H1 (cell line): ENCODE measurements around the gene MAP3K3. TPM values are rescaled to one million over a fixed set of nuclear protein-coding genes. Genes with fewer than 3 reads are reported as not detected.

Source experiments
- CTCF ChIA-PET: fragments of 300-600 bp; sonication (Branson Sonifier 250); formaldehyde crosslinking; loops from one replicate; lab custom pipeline; 2021; ENCODE audit not compliant: partially characterized antibody; lab: Charles Lee
- POLR2A ChIA-PET: fragments of 300-600 bp; sonication (Branson Sonifier 250); formaldehyde crosslinking; loops from one replicate; lab custom pipeline; 2021; ENCODE audit warnings: inconsistent platforms; ENCODE audit not compliant: partially characterized antibody; lab: Charles Lee
- DNase-seq, 2 experiments: peaks; one replicate each; pipeline versions ENCODE4 v3.0.0 to v3.0.0-alpha.2; 2010 to 2022; ENCODE audit warnings: low spot score in 2 of 2, low read depth in 1 of 2, mixed read lengths in 1 of 2
- FAIRE-seq: peaks from 2 replicates; lab custom pipeline; 2011; peaks lifted over from hg19 to GRCh38; lab: Jason Lieb, UNC
- H2AFZ ChIP-seq: 2 replicates; pipeline ENCODE4 v1.8.1; 2012; ENCODE audit warnings: low read length, inconsistent platforms
- H2AK5ac ChIP-seq: 2 replicates; pipeline ENCODE4 v1.6.1; 2013; ENCODE audit warnings: low read depth, low read length
- H2BK120ac ChIP-seq: replicated peaks from 2 replicates; pipeline ENCODE3; 2013; ENCODE audit warnings: low read depth, low read length, inconsistent platforms
- H2BK12ac ChIP-seq: 2 replicates; pipeline ENCODE4 v1.6.1; 2013; ENCODE audit warnings: low read depth, low read length
- H2BK15ac ChIP-seq: 2 replicates; pipeline ENCODE4 v1.6.1; 2013; ENCODE audit warnings: low read length
- H2BK20ac ChIP-seq: 2 replicates; pipeline ENCODE4 v1.6.1; 2013; ENCODE audit warnings: low read length
- H2BK5ac ChIP-seq: 2 replicates; pipeline ENCODE4 v1.6.1; 2013; ENCODE audit warnings: low read depth, low read length
- H3K14ac ChIP-seq: 2 replicates; pipeline ENCODE4 v1.6.1; 2013; ENCODE audit warnings: inconsistent platforms; ENCODE audit not compliant: insufficient read length
- H3K18ac ChIP-seq: 2 replicates; pipeline ENCODE4 v1.6.1; 2013; ENCODE audit warnings: low read length; ENCODE audit errors: extremely low read depth
- H3K23ac ChIP-seq: 2 replicates; pipeline ENCODE4 v1.6.1; 2013; ENCODE audit warnings: inconsistent platforms; ENCODE audit not compliant: insufficient read length
- H3K23me2 ChIP-seq: 2 replicates; pipeline ENCODE4 v1.6.1; 2013; ENCODE audit warnings: low read depth, low read length
- H3K27ac ChIP-seq: 2 replicates; pipeline ENCODE4 v1.6.1; 2011; ENCODE audit warnings: low read depth, low read length, inconsistent platforms
- H3K27me3 ChIP-seq, 4 experiments: replicated peaks in 1 of 4; 1 replicate in 1 of 4; 2 replicates in 3 of 4; pipeline versions ENCODE4 v1.6.1 to v1.8.1; 2011 to 2013; ENCODE audit warnings: low read length in 3 of 4, mild to moderate bottlenecking in 3 of 4, inconsistent platforms in 2 of 4, mixed read lengths in 2 of 4, moderate library complexity in 1 of 4; ENCODE audit not compliant: control insufficient read depth in 3 of 4, insufficient read depth in 3 of 4; ENCODE audit errors: extremely low read depth in 1 of 4
- H3K36me3 ChIP-seq, 4 experiments: 2 replicates each; pipeline versions ENCODE4 v1.6.1 to v1.8.1; 2011 to 2013; ENCODE audit warnings: mild to moderate bottlenecking in 4 of 4, low read length in 3 of 4, moderate library complexity in 2 of 4, control low read depth in 1 of 4, inconsistent platforms in 1 of 4; ENCODE audit not compliant: insufficient read depth in 4 of 4, control insufficient read depth in 2 of 4
- H3K4ac ChIP-seq: replicated peaks from 2 replicates; pipeline ENCODE3; 2013; ENCODE audit warnings: low read length, low read depth, mixed read lengths, inconsistent platforms; ENCODE audit not compliant: insufficient read length
- H3K4me1 ChIP-seq, 4 experiments: replicated peaks in 1 of 4; 1 replicate in 1 of 4; 2 replicates in 3 of 4; pipeline versions ENCODE4 v1.6.1 to v1.8.1; 2011 to 2013; ENCODE audit warnings: low read length in 3 of 4, inconsistent platforms in 2 of 4, mixed read lengths in 1 of 4; ENCODE audit not compliant: insufficient read depth in 4 of 4, control insufficient read depth in 3 of 4
- H3K4me2 ChIP-seq, 2 experiments: 2 replicates each; pipeline versions ENCODE4 v1.6.1 to v1.8.1; 2011 to 2013; ENCODE audit warnings: low read depth in 2 of 2, low read length in 2 of 2, control low read depth in 1 of 2, inconsistent platforms in 1 of 2, mild to moderate bottlenecking in 1 of 2; ENCODE audit not compliant: insufficient read depth in 1 of 2
- H3K4me3 ChIP-seq, 4 experiments: fragments of 200-600, 300-600 bp in 1 of 4; sonication (generic), shearing (Covaris generic), sonication (Bioruptor Twin) in 1 of 4; 2 replicates each; pipeline versions ENCODE4 v1.5.1 to v1.8.1; 2011 to 2016; ENCODE audit warnings: low read length in 4 of 4, low read depth in 3 of 4, control low read depth in 2 of 4, inconsistent platforms in 2 of 4, mild to moderate bottlenecking in 2 of 4, mixed read lengths in 1 of 4, moderate library complexity in 1 of 4; ENCODE audit not compliant: insufficient read depth in 2 of 4; ENCODE audit errors: extremely low read depth in 1 of 4
- H3K56ac ChIP-seq: replicated peaks from 2 replicates; pipeline ENCODE3; 2013; ENCODE audit warnings: low read depth, mild to moderate bottlenecking, mixed read lengths, low read length, inconsistent platforms; ENCODE audit not compliant: insufficient read length
- H3K79me1 ChIP-seq: 2 replicates; pipeline ENCODE4 v1.6.1; 2013; ENCODE audit warnings: low read depth, low read length, control low read depth
- H3K79me2 ChIP-seq, 2 experiments: 2 replicates each; pipeline versions ENCODE4 v1.6.1 to v1.8.1; 2012 to 2013; ENCODE audit warnings: low read length in 2 of 2, mild to moderate bottlenecking in 2 of 2, inconsistent platforms in 1 of 2; ENCODE audit not compliant: insufficient read depth in 2 of 2, control insufficient read depth in 1 of 2
- H3K9ac ChIP-seq, 4 experiments: replicated peaks in 1 of 4; 1 replicate in 1 of 4; 2 replicates in 3 of 4; pipeline versions ENCODE4 v1.6.1 to v1.8.1; 2011 to 2013; ENCODE audit warnings: low read depth in 3 of 4, low read length in 3 of 4, control low read depth in 2 of 4, mild to moderate bottlenecking in 2 of 4, moderate library complexity in 2 of 4, inconsistent platforms in 1 of 4; ENCODE audit errors: extremely low read depth in 1 of 4
- H3K9me3 ChIP-seq, 2 experiments: 2 replicates each; pipeline versions ENCODE4 v1.6.1 to v1.8.1; 2012 to 2013; ENCODE audit warnings: mild to moderate bottlenecking in 2 of 2, moderate library complexity in 2 of 2, control low read depth in 1 of 2, inconsistent platforms in 1 of 2, low read depth in 1 of 2, low read length in 1 of 2, mixed read lengths in 1 of 2; ENCODE audit not compliant: insufficient read depth in 2 of 2
- H4K20me1 ChIP-seq, 2 experiments: replicated peaks in 1 of 2; 2 replicates each; pipeline versions ENCODE3 to v1.8.1; 2011 to 2013; ENCODE audit warnings: inconsistent platforms in 2 of 2, low read length in 2 of 2, mild to moderate bottlenecking in 1 of 2; ENCODE audit not compliant: insufficient read depth in 2 of 2, control insufficient read depth in 1 of 2
- H4K5ac ChIP-seq: 2 replicates; pipeline ENCODE4 v1.6.1; 2013; ENCODE audit warnings: low read length, low read depth, mixed read lengths, inconsistent platforms; ENCODE audit not compliant: insufficient read length
- H4K8ac ChIP-seq: 2 replicates; pipeline ENCODE4 v1.8.0; 2013; ENCODE audit warnings: mild to moderate bottlenecking, moderate library complexity, low read length, inconsistent platforms; ENCODE audit not compliant: insufficient read depth; ENCODE audit errors: extremely low read depth
- H4K91ac ChIP-seq: replicated peaks from 2 replicates; pipeline ENCODE3; 2013; ENCODE audit warnings: low read length, mixed read lengths, inconsistent platforms; ENCODE audit not compliant: insufficient read length
- POLR2AphosphoS5 ChIP-seq: IDR thresholded peaks from 2 replicates; pipeline ENCODE4 v1.6.1; 2011; ENCODE audit warnings: low read depth, low read length
- RAD21 ChIP-seq, 2 experiments: IDR thresholded peaks in 1 of 2; conservative IDR thresholded peaks in 1 of 2; 2 replicates each; pipeline ENCODE4 v1.6.1; 2011; ENCODE audit warnings: low read depth in 2 of 2, low read length in 2 of 2, improper control_type of control experiment in 1 of 2, inconsistent platforms in 1 of 2, mild to moderate bottlenecking in 1 of 2, moderate library complexity in 1 of 2
- SP2 ChIP-seq: IDR thresholded peaks from 2 replicates; pipeline ENCODE4 v1.6.1; 2012; ENCODE audit warnings: mild to moderate bottlenecking, low read length, inconsistent platforms
- WGBS, 2 experiments: shearing (Covaris generic) in 1 of 2; methylation state at CpG; one replicate each; pipeline versions ENCODE4 v1.1.6 to v1.1.7; 2013 to 2015; ENCODE audit warnings: low lambda C conversion rate in 2 of 2, mixed read lengths in 2 of 2, inconsistent platforms in 1 of 2, low coverage in 1 of 2, missing lambda C conversion rate in 1 of 2; ENCODE audit not compliant: insufficient replicate concordance in 2 of 2, insufficient coverage in 1 of 2, insufficient read length in 1 of 2; ENCODE audit errors: extremely low coverage in 1 of 2, missing lambda C conversion rate in 1 of 2; 5-methylcytosine and 5-hydroxymethylcytosine counted together
- polyA plus RNA-seq, 7 experiments: library from polyadenylated mRNA; depleted of rRNA in 3 of 7; stranded (reverse) in 5 of 7; unstranded in 2 of 7; fragments of >200 nt in 5 of 7; fragments of 200-250 nt in 2 of 7; gene quantifications; 1 replicate in 5 of 7; 2 replicates in 1 of 7; 4 replicates in 1 of 7; pipeline versions ENCODE4 v1.2.1 to v1.2.3, GENCODE V29; 2011 to 2013; ENCODE audit warnings: missing spikeins in 2 of 7, mixed read lengths in 2 of 7
- total RNA-seq: library from RNA; stranded (reverse); fragmentation: NEBNext Ultra II Directional; extraction: Animal tissue kit (Norgen Biotek cat#: 25700); gene quantifications from 2 replicates; pipeline ENCODE4 v1.2.1, GENCODE V29; 2021
- TF ChIP-seq, protein P1 (sequence below), 3 experiments: IDR thresholded peaks; 1 replicate in 2 of 3; 2 replicates in 1 of 3; pipeline versions ENCODE4 v1.5.1 to v1.6.1; 2011; ENCODE audit warnings: low read length in 3 of 3, mild to moderate bottlenecking in 3 of 3, inconsistent platforms in 2 of 3, low read depth in 1 of 3, moderate library complexity in 1 of 3; ENCODE audit not compliant: insufficient read depth in 1 of 3; ENCODE audit errors: control extremely low read depth in 1 of 3

The MAP3K3 gene
- total and polyA plus RNA-seq, 2 of the 8 experiments (the other 6 are each of a cell fraction or from before 2014, with no cell fraction given), result 10.3 to 21.0 TPM

DNA sequence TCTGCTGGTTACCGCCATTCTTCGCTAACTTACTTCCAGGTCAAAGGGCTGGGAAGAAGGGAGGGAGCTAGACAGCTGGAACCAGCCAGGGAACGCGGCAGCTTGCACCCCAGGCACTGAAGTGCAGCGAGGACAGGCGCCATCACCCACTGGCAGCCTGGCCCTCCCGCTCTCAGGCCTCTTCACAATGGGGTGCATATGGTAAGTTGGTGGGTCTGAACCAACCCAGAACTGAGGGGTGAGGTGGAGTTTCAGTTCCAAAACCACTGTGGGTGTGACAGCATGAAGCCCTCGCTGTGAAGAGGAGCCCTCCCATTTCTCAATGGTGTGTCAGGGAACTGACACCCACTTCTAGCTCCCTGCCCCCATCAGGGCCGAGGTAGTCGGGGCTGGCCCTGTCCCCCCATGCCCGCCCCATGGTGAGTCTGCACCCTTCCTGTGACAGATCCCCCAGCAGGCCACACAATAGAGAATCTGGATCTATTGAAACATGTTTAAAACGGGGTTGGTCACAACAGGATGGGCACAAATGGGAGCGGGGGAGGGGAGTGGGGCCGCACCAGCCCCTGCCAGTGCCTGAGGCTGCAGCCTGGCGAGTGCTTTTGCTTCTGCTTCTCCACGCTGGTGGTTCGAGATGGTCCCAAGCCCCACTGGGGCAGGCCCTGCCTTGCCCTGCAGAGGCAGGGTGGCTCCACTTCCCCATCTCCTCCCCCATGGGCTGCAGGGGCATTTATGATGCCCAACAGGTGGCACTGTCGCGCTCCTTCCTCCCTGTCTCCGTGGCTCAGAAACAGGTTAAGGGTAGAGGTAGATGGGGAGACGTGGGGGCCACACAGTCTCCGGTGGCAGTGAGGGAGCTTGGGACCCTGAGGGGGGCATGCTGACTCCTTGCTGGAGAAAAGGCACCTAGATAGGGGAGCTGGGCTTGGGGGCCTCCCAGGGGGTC lies 75.4 kb downstream of the MAP3K3 start:
- peaks cover 0 to 5% (median 0%) of the 10 kb centered on the region in 4 experiments; a peak in 3 of 7 replicates for H3K27me3 ChIP-seq
- CTCF ChIA-PET, result interaction anchor here (0.6 to 7.3 kb wide), 33 partner anchors 8 to 272 kb away, joined by 3 to 65 read pairs (median 4); partner anchors contain the start of genes CCDC47 and DDX42
- no peak overlapping the region for H3K14ac ChIP-seq
- TF ChIP-seq RAD21 (IDR thresholded peaks at IDR 0.05 in 1 of 2, conservative IDR thresholded peaks at IDR 0.05 in 1 of 2; ENCODE audit: low read depth in 2 of 2, low read length in 2 of 2), result peak; percentile 43 to 47
- peak; percentile 49 for TF ChIP-seq POLR2AphosphoS5
- TF ChIP-seq SP2, result no peak
- TF ChIP-seq, protein P1, sequence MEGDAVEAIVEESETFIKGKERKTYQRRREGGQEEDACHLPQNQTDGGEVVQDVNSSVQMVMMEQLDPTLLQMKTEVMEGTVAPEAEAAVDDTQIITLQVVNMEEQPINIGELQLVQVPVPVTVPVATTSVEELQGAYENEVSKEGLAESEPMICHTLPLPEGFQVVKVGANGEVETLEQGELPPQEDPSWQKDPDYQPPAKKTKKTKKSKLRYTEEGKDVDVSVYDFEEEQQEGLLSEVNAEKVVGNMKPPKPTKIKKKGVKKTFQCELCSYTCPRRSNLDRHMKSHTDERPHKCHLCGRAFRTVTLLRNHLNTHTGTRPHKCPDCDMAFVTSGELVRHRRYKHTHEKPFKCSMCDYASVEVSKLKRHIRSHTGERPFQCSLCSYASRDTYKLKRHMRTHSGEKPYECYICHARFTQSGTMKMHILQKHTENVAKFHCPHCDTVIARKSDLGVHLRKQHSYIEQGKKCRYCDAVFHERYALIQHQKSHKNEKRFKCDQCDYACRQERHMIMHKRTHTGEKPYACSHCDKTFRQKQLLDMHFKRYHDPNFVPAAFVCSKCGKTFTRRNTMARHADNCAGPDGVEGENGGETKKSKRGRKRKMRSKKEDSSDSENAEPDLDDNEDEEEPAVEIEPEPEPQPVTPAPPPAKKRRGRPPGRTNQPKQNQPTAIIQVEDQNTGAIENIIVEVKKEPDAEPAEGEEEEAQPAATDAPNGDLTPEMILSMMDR (IDR thresholded peaks at IDR 0.05; ENCODE audit: control extremely low read depth in 1 of 3, insufficient read depth in 1 of 3, low read depth in 1 of 3, low read length in 3 of 3), result peak; percentile 76 to 82 (median 76)
- TF ChIP-seq, all 59 proteins: peak for 3
- POLR2A ChIA-PET, result interaction anchor here (0.9 to 3.2 kb wide), 12 partner anchors 9 to 251 kb away, joined by 3 to 21 read pairs (median 4); partner anchors contain the start of genes DDX42 and MAP3K3
- peak in 1 of 2 experiments; percentile 82 for DNase-seq
- no peak overlapping the region for H2BK120ac ChIP-seq
- no peak overlapping the region for H2AFZ ChIP-seq
- H3K4me1 ChIP-seq, result peaks cover 3 to 25% (median 17%) of the 10 kb centered on the region in 4 experiments; a peak in 6 of 7 replicates
- no peak overlapping the region for H2BK15ac ChIP-seq
- H3K4me2 ChIP-seq, result peak overlapping the region; percentile 76 to 84; a peak in 3 of 4 replicates
- H3K9ac ChIP-seq, result no peak overlapping the region
- H4K8ac ChIP-seq, result no peak overlapping the region; the same call in 1 of the 2 replicates
- H3K23ac ChIP-seq, result no peak overlapping the region
- peak overlapping the region; percentile 18; the same call in 1 of the 2 replicates for H2BK5ac ChIP-seq
- H2BK12ac ChIP-seq, result no peak overlapping the region
- peak overlapping the region in 1 of 4 experiments; percentile 83; a peak in 2 of 8 replicates for H3K4me3 ChIP-seq
- H3K23me2 ChIP-seq, result peaks cover 16% of the 10 kb centered on the region; the same call in 1 of the 2 replicates
- no peak overlapping the region; the same call in 1 of the 2 replicates for H3K18ac ChIP-seq
- no peak overlapping the region for H4K91ac ChIP-seq
- no peak for FAIRE-seq
- no peaks in the 10 kb centered on the region for H3K9me3 ChIP-seq
- no peak overlapping the region for H4K5ac ChIP-seq
- H3K79me1 ChIP-seq, result no peaks in the 10 kb centered on the region
- H3K79me2 ChIP-seq, result no peaks in the 10 kb centered on the region
- H3K56ac ChIP-seq, result no peak overlapping the region
- no peak overlapping the region for H3K27ac ChIP-seq
- peaks cover 3 to 6% of the 10 kb centered on the region in 2 experiments for H4K20me1 ChIP-seq
- WGBS, 2 experiments, result 88% methylated on average over 15 of the region's 22 CpGs; no CpG with 5 or more reads in 1 of the 2 experiments
- H2AK5ac ChIP-seq, result peak overlapping the region; percentile 29; the same call in 1 of the 2 replicates
- H3K36me3 ChIP-seq, result peaks cover 0 to 6% (median 0%) of the 10 kb centered on the region in 4 experiments; a peak in 1 of 8 replicates
- H3K4ac ChIP-seq, result no peak overlapping the region
- no peak overlapping the region for H2BK20ac ChIP-seq
